ENCODE measurements around the gene C22orf31.

C22orf31 gene

GRCh38 chr22:29030618-29031226, 30.9 kb downstream of the C22orf31 start (continued):
- peak; percentile 35; the same call in 1 of the 2 replicates for TF ChIP-seq ZNF18 (tag by site-specific recombination; IDR thresholded peaks at IDR 0.05)
- TF ChIP-seq ZNF211 (tag by site-specific recombination; IDR thresholded peaks at IDR 0.05; ENCODE audit: low read depth): no peak
- TF ChIP-seq ZNF24 (tag by site-specific recombination; IDR thresholded peaks at IDR 0.05): 0 out of 2 replicates have a peak, but pooled peaks have one; percentile 17
- TF ChIP-seq TRIM28 (IDR thresholded peaks at IDR 0.05; ENCODE audit: borderline replicate concordance, low read length): no peak
- TF ChIP-seq ZNF530 (tag by site-specific recombination; IDR thresholded peaks at IDR 0.05; ENCODE audit: low read depth): no peak
- peak; percentile 69 for TF ChIP-seq KLF9 (tag by site-specific recombination; IDR thresholded peaks at IDR 0.05; ENCODE audit: low read depth)
- no peak for TF ChIP-seq ZNF624 (tag by site-specific recombination; IDR thresholded peaks at IDR 0.05)
- TF ChIP-seq ZNF701 (tag by site-specific recombination; IDR thresholded peaks at IDR 0.05): no peak
- TF ChIP-seq ZNF580 (tag by site-specific recombination; IDR thresholded peaks at IDR 0.05): no peak
- TF ChIP-seq ZNF473 (tag by site-specific recombination; IDR thresholded peaks at IDR 0.05): no peak
- TF ChIP-seq ZNF792 (tag by site-specific recombination; IDR thresholded peaks at IDR 0.05): no peak
- TF ChIP-seq OSR2 (tag by site-specific recombination; IDR thresholded peaks at IDR 0.05): peak; percentile 51; the same call in 1 of the 2 replicates
- no peak for TF ChIP-seq ZNF248 (tag by site-specific recombination; IDR thresholded peaks at IDR 0.05)
- no peak for TF ChIP-seq SETDB1 (IDR thresholded peaks at IDR 0.05; ENCODE audit: insufficient read length, low read length)
- no peak for TF ChIP-seq ZNF2 (tag by site-specific recombination; IDR thresholded peaks at IDR 0.05)
- TF ChIP-seq ZNF776 (tag by site-specific recombination; IDR thresholded peaks at IDR 0.05; ENCODE audit: borderline replicate concordance): no peak
- TF ChIP-seq ZNF391 (tag by site-specific recombination; IDR thresholded peaks at IDR 0.05; ENCODE audit: borderline replicate concordance, low read depth): 0 out of 2 replicates have a peak, but pooled peaks have one; percentile 16
- TF ChIP-seq ZNF76 (tag by site-specific recombination; IDR thresholded peaks at IDR 0.05; ENCODE audit: borderline replicate concordance, low read depth): peak; percentile 46; the same call in 1 of the 2 replicates
- TF ChIP-seq BCL11B (tag by site-specific recombination; IDR thresholded peaks at IDR 0.05; ENCODE audit: low read depth): 0 out of 2 replicates have a peak, but pooled peaks have one; percentile 36
- no peak for TF ChIP-seq ZNF561 (tag by site-specific recombination; IDR thresholded peaks at IDR 0.05; ENCODE audit: borderline replicate concordance)
- TF ChIP-seq ZNF174 (tag by site-specific recombination; IDR thresholded peaks at IDR 0.05): no peak
- TF ChIP-seq ZNF629 (tag by site-specific recombination; IDR thresholded peaks at IDR 0.05): peak; percentile 11; the same call in 1 of the 2 replicates
- peak; percentile 21; the same call in 1 of the 2 replicates for TF ChIP-seq ZSCAN23 (tag by site-specific recombination; IDR thresholded peaks at IDR 0.05)
- no peak for TF ChIP-seq ZNF292 (tag by site-specific recombination; IDR thresholded peaks at IDR 0.05; ENCODE audit: borderline replicate concordance, low read depth)
- TF ChIP-seq GLIS1 (tag by site-specific recombination; IDR thresholded peaks at IDR 0.05): peak; percentile 86
- peak; percentile 91 for TF ChIP-seq ZIC2 (tag by site-specific recombination; IDR thresholded peaks at IDR 0.05)
- TF ChIP-seq ZNF510 (tag by site-specific recombination; IDR thresholded peaks at IDR 0.05; ENCODE audit: insufficient replicate concordance): no peak
- TF ChIP-seq ZEB2 (tag by site-specific recombination; IDR thresholded peaks at IDR 0.05): 0 out of 2 replicates have a peak, but pooled peaks have one; percentile 19
- no peak for TF ChIP-seq ZNF280D (tag by site-specific recombination; IDR thresholded peaks at IDR 0.05)
- TF ChIP-seq KLF8 (tag by site-specific recombination; IDR thresholded peaks at IDR 0.05): peak; percentile 55
- no peak for TF ChIP-seq ZNF521 (tag by site-specific recombination; IDR thresholded peaks at IDR 0.05)
- TF ChIP-seq ZNF148 (tag by site-specific recombination; IDR thresholded peaks at IDR 0.05; ENCODE audit: borderline replicate concordance): no peak
- TF ChIP-seq OVOL3 (tag by site-specific recombination; IDR thresholded peaks at IDR 0.05): no peak
- no peak for TF ChIP-seq ZNF558 (tag by site-specific recombination; IDR thresholded peaks at IDR 0.05)
- peak; percentile 43; the same call in 1 of the 2 replicates for TF ChIP-seq ZBTB8A (tag by site-specific recombination; IDR thresholded peaks at IDR 0.05)
